HEK293 (cell line): ENCODE measurements around the gene GPR63.

ENCODE experiments used
- FEZF1 ChIP-seq: fragments of 450-650 bp; formaldehyde crosslinking; IDR thresholded peaks from 2 replicates; pipeline ENCODE4 v1.5.1; 2016; ENCODE audit warnings: missing biosample characterization, missing genetic modification characterization
- HIC1 ChIP-seq: fragments of 450-650 bp; formaldehyde crosslinking; IDR thresholded peaks from 2 replicates; pipeline ENCODE4 v1.5.1; 2016; ENCODE audit warnings: missing biosample characterization, missing genetic modification characterization
- KLF9 ChIP-seq: fragments of 450-650 bp; formaldehyde crosslinking; IDR thresholded peaks from 2 replicates; pipeline ENCODE4 v1.5.1; 2016; ENCODE audit warnings: missing biosample characterization, missing genetic modification characterization, low read depth
- PATZ1 ChIP-seq: fragments of 450-650 bp; formaldehyde crosslinking; IDR thresholded peaks from 2 replicates; pipeline ENCODE4 v1.5.1; 2016; ENCODE audit warnings: missing biosample characterization, missing genetic modification characterization
- PBX3 ChIP-seq: sonication (generic); formaldehyde crosslinking; IDR thresholded peaks from 2 replicates; pipeline ENCODE4 v1.8.1; 2022; ENCODE audit warnings: mild to moderate bottlenecking, moderate library complexity, missing genetic modification reagents
- SETDB1 ChIP-seq: IDR thresholded peaks from one replicate; pipeline ENCODE4 v1.6.1; 2017; ENCODE audit warnings: mild to moderate bottlenecking, low read length, moderate library complexity, mixed read lengths; ENCODE audit not compliant: insufficient read length
- TCF7L2 ChIP-seq: IDR thresholded peaks from 2 replicates; pipeline ENCODE4 v1.6.1; 2011; ENCODE audit warnings: low read depth, mild to moderate bottlenecking, inconsistent platforms, low read length, moderate library complexity, borderline replicate concordance
- TSHZ1 ChIP-seq: fragments of 450-650 bp; formaldehyde crosslinking; IDR thresholded peaks from 2 replicates; pipeline ENCODE4 v1.5.1; 2016; ENCODE audit warnings: missing biosample characterization, missing genetic modification characterization, borderline replicate concordance
- ZBTB11 ChIP-seq: fragments of 450-650 bp; formaldehyde crosslinking; conservative IDR thresholded peaks from 2 replicates; pipeline ENCODE4 v1.5.1; 2016; ENCODE audit warnings: low read depth, missing biosample characterization, missing genetic modification characterization
- ZBTB17 ChIP-seq: fragments of 450-650 bp; formaldehyde crosslinking; IDR thresholded peaks from 2 replicates; pipeline ENCODE4 v1.5.1; 2016; ENCODE audit warnings: missing biosample characterization, missing genetic modification characterization
- ZBTB21 ChIP-seq: fragments of 450-650 bp; formaldehyde crosslinking; IDR thresholded peaks from 2 replicates; pipeline ENCODE4 v1.5.1; 2017; ENCODE audit warnings: missing biosample characterization, missing genetic modification characterization
- ZBTB8A ChIP-seq: fragments of 450-650 bp; formaldehyde crosslinking; IDR thresholded peaks from 2 replicates; pipeline ENCODE4 v1.5.1; 2016; ENCODE audit warnings: missing biosample characterization, missing genetic modification characterization
- ZNF148 ChIP-seq: fragments of 450-650 bp; formaldehyde crosslinking; IDR thresholded peaks from 2 replicates; pipeline ENCODE4 v1.5.0; 2017; ENCODE audit warnings: missing biosample characterization, missing genetic modification characterization, borderline replicate concordance
- ZNF280C ChIP-seq: fragments of 450-650 bp; formaldehyde crosslinking; IDR thresholded peaks from 2 replicates; pipeline ENCODE4 v1.5.1; 2016; ENCODE audit warnings: missing biosample characterization, missing genetic modification characterization
- ZNF292 ChIP-seq: fragments of 450-650 bp; formaldehyde crosslinking; IDR thresholded peaks from 2 replicates; pipeline ENCODE4 v1.5.1; 2016; ENCODE audit warnings: low read depth, missing biosample characterization, missing genetic modification characterization, borderline replicate concordance
- ZNF37A ChIP-seq: fragments of 450-650 bp; IDR thresholded peaks from 2 replicates; pipeline ENCODE4 v1.5.1; 2018; ENCODE audit warnings: missing biosample characterization, missing genetic modification characterization
- ZNF426 ChIP-seq: fragments of 450-650 bp; formaldehyde crosslinking; IDR thresholded peaks from 2 replicates; pipeline ENCODE4 v1.5.1; 2017; ENCODE audit warnings: missing biosample characterization, missing genetic modification characterization, mild to moderate bottlenecking, inconsistent platforms, moderate library complexity
- ZNF558 ChIP-seq: fragments of 450-650 bp; formaldehyde crosslinking; IDR thresholded peaks from 2 replicates; pipeline ENCODE4 v1.5.1; 2016; ENCODE audit warnings: missing biosample characterization, missing genetic modification characterization
- ZNF660 ChIP-seq: fragments of 450-650 bp; IDR thresholded peaks from 2 replicates; pipeline ENCODE4 v1.5.1; 2018; ENCODE audit warnings: missing biosample characterization, mild to moderate bottlenecking, missing genetic modification characterization

The GPR63 gene

GRCh38 chr6:96811670-96812069, 25.6 kb downstream of the GPR63 start (continued):
- TF ChIP-seq PBX3 (CRISPR knock-in tag): no peak
- TF ChIP-seq KLF9 (tag by site-specific recombination): no peak
- peak; percentile 100 for TF ChIP-seq ZNF426 (tag by site-specific recombination)
- TF ChIP-seq ZNF558: peak; percentile 78
- no peak for TF ChIP-seq ZBTB17 (tag by site-specific recombination)
- TF ChIP-seq TSHZ1 (tag by site-specific recombination): no peak
- TF ChIP-seq PATZ1 (tag by site-specific recombination): no peak
- TF ChIP-seq HIC1: no peak
- no peak for TF ChIP-seq ZNF660 (tag by site-specific recombination)
- TF ChIP-seq SETDB1: no peak
- no peak for TF ChIP-seq ZNF280C (tag by site-specific recombination)
- TF ChIP-seq ZNF37A: no peak
- TF ChIP-seq ZBTB8A (tag by site-specific recombination): peak; percentile 93
- peak; percentile 91 for TF ChIP-seq ZBTB11 (tag by site-specific recombination)
- no peak for TF ChIP-seq FEZF1 (tag by site-specific recombination)
- TF ChIP-seq TCF7L2: no peak
- TF ChIP-seq ZNF292: peak; percentile 89
- no peak for TF ChIP-seq ZNF148 (tag by site-specific recombination)
- TF ChIP-seq ZBTB21 (tag by site-specific recombination): peak; percentile 64
